Stimulated activated CD8-positive, alpha-beta memory T cell treated with anti-CD3 and anti-CD28 coated beads, Interleukin-4, amount 100 ng/mL, for 24 hours (primary cell): ENCODE measurements around the gene SNCAIP.

Experiments used
- DNase-seq: peaks from one replicate; pipeline ENCODE4 v3.0.0-alpha.2; 2020; ENCODE audit warnings: low read depth

The SNCAIP gene

GRCh38 chr5:122427621-122428020 is 115.6 kb downstream of the SNCAIP start:
- DNase-seq: no peak

- DNase-seq: no peak
Observed at GRCh38 chr5:122429545-122430318, 117.7 kb downstream of the SNCAIP start.

GRCh38 chr5:122430319-122430586 is 118.2 kb downstream of the SNCAIP start:
- DNase-seq: no peak

GRCh38 chr5:122431298-122431697 is 119.3 kb downstream of the SNCAIP start:
- DNase-seq: no peak

- DNase-seq: no peak
Observed at GRCh38 chr5:122434205-122434970, 122.4 kb downstream of the SNCAIP start.

GRCh38 chr5:122435234-122435633 is 123.2 kb downstream of the SNCAIP start:
- no peak for DNase-seq

- no peak for DNase-seq
Observed at GRCh38 chr5:122435761-122436160, 123.7 kb downstream of the SNCAIP start.

- DNase-seq: no peak
Observed at GRCh38 chr5:122436615-122437014, 124.6 kb downstream of the SNCAIP start.

GRCh38 chr5:122439645-122440044 is 127.6 kb downstream of the SNCAIP start:
- no peak for DNase-seq

GRCh38 chr5:122442938-122443337 is 130.9 kb downstream of the SNCAIP start:
- no peak for DNase-seq

- DNase-seq: no peak
Observed at GRCh38 chr5:122444411-122444810, 132.4 kb downstream of the SNCAIP start.

GRCh38 chr5:122445070-122445469 is 133.0 kb downstream of the SNCAIP start:
- no peak for DNase-seq

GRCh38 chr5:122447072-122447471 is 135.0 kb downstream of the SNCAIP start:
- no peak for DNase-seq

GRCh38 chr5:122447879-122448278 is 135.8 kb downstream of the SNCAIP start:
- DNase-seq: no peak

GRCh38 chr5:122454541-122454940 is 142.5 kb downstream of the SNCAIP start:
- no peak for DNase-seq

- no peak for DNase-seq
Observed at GRCh38 chr5:122455939-122456338, 143.9 kb downstream of the SNCAIP start.

GRCh38 chr5:122457178-122457826 is 145.3 kb downstream of the SNCAIP start:
- no peak for DNase-seq

- no peak for DNase-seq
Observed at GRCh38 chr5:122458278-122458872, 146.3 kb downstream of the SNCAIP start.

GRCh38 chr5:122462486-122462885 is 150.4 kb downstream of the SNCAIP start:
- DNase-seq: no peak

GRCh38 chr5:122463221-122463620 is 151.2 kb downstream of the SNCAIP start:
- DNase-seq: no peak

GRCh38 chr5:122464191-122464590 is 152.2 kb downstream of the SNCAIP start:
- no peak for DNase-seq

GRCh38 chr5:122465031-122465577 is 153.1 kb downstream of the SNCAIP start:
- no peak for DNase-seq
